Endothelial cell (in vitro differentiated cells): Measurements from ENCODE around the gene IL10RA. TPM values are rescaled to one million over a fixed set of nuclear protein-coding genes. Genes with fewer than 3 reads are reported as not detected.

ENCODE experiments used
- DNase-seq: peaks from one replicate; pipeline ENCODE4 v3.0.0; 2021; ENCODE audit warnings: low spot score
- H3K27ac Mint-ChIP-seq: one replicate; pipeline ENCODE4 v1.8.0; 2021; ENCODE audit warnings: mixed read lengths, inconsistent platforms; ENCODE audit not compliant: unreplicated experiment
- H3K27me3 Mint-ChIP-seq: one replicate; pipeline ENCODE4 v1.8.0; 2021; ENCODE audit warnings: mild to moderate bottlenecking, moderate library complexity, mixed read lengths, inconsistent platforms; ENCODE audit not compliant: unreplicated experiment
- H3K36me3 Mint-ChIP-seq: one replicate; pipeline ENCODE4 v1.8.0; 2021; ENCODE audit warnings: mild to moderate bottlenecking, low read depth, mixed read lengths, inconsistent platforms; ENCODE audit not compliant: unreplicated experiment
- H3K4me1 Mint-ChIP-seq: one replicate; pipeline ENCODE4 v1.8.0; 2021; ENCODE audit warnings: mild to moderate bottlenecking, mixed read lengths, inconsistent platforms; ENCODE audit not compliant: unreplicated experiment
- H3K4me3 Mint-ChIP-seq: one replicate; pipeline ENCODE4 v1.8.0; 2021; ENCODE audit warnings: mild to moderate bottlenecking, mixed read lengths, inconsistent platforms; ENCODE audit not compliant: unreplicated experiment
- H3K9me3 Mint-ChIP-seq: one replicate; pipeline ENCODE4 v1.8.0; 2021; ENCODE audit warnings: mixed read lengths, inconsistent platforms; ENCODE audit not compliant: unreplicated experiment
- total RNA-seq: library from RNA; stranded (reverse); fragmentation: NEBNext Ultra II Directional; extraction: Animal tissue kit (Norgen Biotek cat#: 25700); gene quantifications from one replicate; pipeline ENCODE4 v1.2.1, GENCODE V29; 2021; ENCODE audit not compliant: unreplicated experiment
- TF ChIP-seq, protein P1 (sequence below): fragments of 200-600 bp; sonication (generic); IDR thresholded peaks from one replicate; pipeline ENCODE4 v1.5.0; 2021; ENCODE audit warnings: antibody characterized with exemption; ENCODE audit not compliant: unreplicated experiment

The IL10RA gene
- total RNA-seq, 1 donor from 2014 or later: 0.82 TPM

DNA sequence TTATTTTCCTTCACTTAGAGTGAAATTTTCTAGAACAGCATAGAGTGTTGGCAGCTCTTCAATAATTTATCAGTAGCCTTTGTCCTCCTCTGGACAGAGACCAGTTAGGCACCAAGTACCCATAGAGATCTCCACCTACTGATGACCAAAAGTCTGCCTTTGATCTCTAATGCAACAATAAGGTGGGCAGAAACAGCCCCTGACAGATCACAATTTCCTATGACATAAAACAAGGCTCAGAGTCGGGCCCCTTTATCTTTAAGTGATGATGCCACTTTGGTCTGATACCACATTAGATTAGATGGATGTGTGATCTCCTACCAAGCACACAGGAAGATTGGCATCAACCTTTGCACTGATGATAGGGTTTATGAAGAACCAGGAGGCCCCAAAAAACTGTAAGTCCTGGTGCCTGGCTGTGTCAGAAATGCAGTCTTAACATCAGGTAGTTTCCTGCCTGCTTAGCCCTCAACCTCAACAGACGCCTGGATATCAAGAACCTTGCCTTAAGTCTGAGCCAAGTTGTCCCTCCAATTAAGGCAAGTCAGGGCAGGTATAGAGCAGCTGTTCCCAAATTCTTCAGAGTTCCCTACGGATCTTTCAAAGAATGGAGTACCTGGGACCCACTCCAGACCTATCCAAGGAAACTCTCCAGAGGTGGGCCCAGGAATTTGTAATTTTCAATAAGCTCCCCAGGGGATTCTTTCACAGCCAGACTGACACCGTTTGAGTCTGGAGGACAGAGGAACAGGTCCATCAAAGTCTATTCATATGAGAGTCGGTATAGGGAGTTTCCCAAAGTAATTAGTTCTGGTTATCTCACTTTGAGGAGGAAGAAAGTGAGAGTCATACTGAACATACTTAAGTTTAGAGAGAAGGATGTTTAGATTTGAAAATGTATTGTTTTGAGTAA, 60.1 kb downstream of the IL10RA start:
- no peaks in the 10 kb centered on the region for H3K9me3 Mint-ChIP-seq
- DNase-seq: no peak
- no peaks in the 10 kb centered on the region for H3K36me3 Mint-ChIP-seq
- TF ChIP-seq, protein P1, sequence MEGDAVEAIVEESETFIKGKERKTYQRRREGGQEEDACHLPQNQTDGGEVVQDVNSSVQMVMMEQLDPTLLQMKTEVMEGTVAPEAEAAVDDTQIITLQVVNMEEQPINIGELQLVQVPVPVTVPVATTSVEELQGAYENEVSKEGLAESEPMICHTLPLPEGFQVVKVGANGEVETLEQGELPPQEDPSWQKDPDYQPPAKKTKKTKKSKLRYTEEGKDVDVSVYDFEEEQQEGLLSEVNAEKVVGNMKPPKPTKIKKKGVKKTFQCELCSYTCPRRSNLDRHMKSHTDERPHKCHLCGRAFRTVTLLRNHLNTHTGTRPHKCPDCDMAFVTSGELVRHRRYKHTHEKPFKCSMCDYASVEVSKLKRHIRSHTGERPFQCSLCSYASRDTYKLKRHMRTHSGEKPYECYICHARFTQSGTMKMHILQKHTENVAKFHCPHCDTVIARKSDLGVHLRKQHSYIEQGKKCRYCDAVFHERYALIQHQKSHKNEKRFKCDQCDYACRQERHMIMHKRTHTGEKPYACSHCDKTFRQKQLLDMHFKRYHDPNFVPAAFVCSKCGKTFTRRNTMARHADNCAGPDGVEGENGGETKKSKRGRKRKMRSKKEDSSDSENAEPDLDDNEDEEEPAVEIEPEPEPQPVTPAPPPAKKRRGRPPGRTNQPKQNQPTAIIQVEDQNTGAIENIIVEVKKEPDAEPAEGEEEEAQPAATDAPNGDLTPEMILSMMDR: no peak
- no peak overlapping the region for H3K4me3 Mint-ChIP-seq
- H3K4me1 Mint-ChIP-seq: peaks cover 6% of the 10 kb centered on the region
- no peaks in the 10 kb centered on the region for H3K27me3 Mint-ChIP-seq
- H3K27ac Mint-ChIP-seq: no peak overlapping the region

DNA sequence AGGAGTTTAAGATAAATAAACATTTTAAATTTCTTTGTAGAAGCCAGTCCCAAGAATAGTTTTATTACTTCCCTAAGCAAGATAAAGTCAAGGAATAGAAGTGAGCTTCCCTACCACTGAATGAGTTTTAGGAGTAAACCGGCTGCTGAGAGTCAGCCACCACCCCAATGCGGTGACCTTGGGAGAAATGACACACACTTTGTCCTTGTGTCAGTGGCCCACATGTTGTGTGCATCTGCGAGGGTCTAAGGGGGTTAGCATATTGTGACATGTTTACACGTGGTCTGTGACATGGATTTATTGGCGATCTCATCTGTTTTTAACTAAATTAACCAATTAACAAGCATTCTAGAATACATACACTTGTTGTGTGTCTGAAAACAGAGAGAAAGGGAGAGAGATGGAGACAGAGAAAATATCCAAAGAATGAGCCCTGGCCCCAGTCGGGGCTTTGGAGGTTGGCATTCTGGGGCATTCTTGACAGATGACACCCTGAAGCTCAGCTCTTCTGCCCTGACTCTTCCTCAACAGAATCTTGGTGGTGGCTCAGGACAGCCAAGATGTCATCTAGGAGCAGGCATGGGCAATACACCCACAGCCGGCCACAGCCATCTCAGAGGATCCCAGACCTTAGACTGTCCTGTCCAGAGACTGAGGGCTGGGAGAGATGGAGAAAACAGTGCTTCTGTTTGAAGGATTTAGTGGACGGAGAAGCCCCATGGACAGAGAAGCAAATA, 60.9 kb downstream of the IL10RA start:
- Mint-ChIP-seq H3K36me3 (no peaks in the 10 kb centered on the region), H3K27me3 (peaks cover 1% of the 10 kb centered on the region), H3K4me1 (peaks cover 6% of the 10 kb centered on the region), H3K4me3 (no peak overlapping the region), H3K27ac (no peak overlapping the region), H3K9me3 (no peaks in the 10 kb centered on the region)
- DNase-seq: no peak
- TF ChIP-seq, protein P1: no peak

DNA sequence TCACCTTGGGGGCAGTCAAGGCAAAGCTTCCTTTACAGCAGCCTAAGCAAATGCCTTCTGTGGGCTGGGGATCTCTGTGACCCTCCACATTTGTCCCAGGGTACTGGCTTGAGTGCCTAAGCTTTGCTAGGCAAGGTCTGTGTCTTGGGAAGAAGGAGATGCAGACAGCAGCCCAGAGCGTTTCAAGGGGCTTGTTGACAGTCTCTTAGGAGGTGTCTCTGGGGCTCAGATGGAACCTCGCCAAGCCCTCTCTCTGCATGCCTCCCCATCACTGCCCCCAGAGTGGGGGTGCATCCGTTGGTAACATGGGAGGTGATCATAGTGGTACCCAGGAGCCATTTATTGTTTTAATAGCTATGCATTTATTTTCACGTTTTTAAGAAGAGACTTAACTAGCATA, 61.6 kb downstream of the IL10RA start:
- peaks cover 1% of the 10 kb centered on the region for H3K27me3 Mint-ChIP-seq
- no peak for DNase-seq
- TF ChIP-seq, protein P1: no peak
- no peaks in the 10 kb centered on the region for H3K9me3 Mint-ChIP-seq
- no peak overlapping the region for H3K4me3 Mint-ChIP-seq
- peaks cover 6% of the 10 kb centered on the region for H3K4me1 Mint-ChIP-seq
- H3K27ac Mint-ChIP-seq: no peak overlapping the region
- H3K36me3 Mint-ChIP-seq: no peaks in the 10 kb centered on the region

DNA sequence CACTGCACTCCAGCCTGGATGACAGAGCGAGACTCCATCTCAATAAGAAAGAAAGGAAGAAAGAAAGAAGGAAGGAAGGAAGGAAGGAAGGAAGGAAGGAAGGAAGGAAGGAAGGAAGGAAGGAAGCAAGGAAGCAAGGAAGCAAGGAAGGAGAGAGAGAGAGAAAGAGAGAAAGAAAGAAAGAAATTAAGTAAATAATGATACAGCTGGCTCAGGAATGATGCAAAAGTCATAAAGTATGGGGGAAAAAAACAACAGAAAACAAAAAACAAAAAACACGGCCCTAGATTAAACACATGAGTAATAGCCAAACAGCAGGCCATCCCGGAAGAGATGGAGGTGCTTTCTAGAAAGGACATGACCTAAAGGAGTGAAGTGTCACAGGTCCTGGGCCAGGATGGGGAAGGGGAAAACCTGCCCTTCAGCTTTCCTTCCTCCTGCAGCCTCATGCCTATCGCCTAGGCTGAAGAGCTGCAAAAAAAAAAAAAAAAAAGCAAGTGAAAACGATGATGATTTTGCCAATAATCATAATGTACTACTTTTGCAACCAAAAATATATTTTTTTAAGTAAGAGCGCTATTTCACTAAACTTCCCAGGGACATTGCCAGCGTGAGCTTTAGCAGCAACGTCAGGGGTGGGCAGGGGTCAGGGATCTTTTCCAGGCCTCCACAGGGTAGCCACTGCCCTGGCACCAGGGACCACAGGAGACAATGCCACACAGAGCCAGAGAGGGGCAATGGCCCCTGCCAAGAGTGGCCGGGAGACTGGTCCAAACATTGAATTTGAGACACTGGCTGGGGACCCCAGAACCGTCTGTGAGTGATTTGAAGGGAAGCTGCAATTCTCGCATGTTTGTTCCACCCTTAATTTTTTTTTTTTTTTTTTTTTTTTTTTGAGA, 62.5 kb downstream of the IL10RA start:
- H3K36me3 Mint-ChIP-seq: no peaks in the 10 kb centered on the region
- H3K27ac Mint-ChIP-seq: no peak overlapping the region
- TF ChIP-seq, protein P1: no peak
- no peaks in the 10 kb centered on the region for H3K9me3 Mint-ChIP-seq
- DNase-seq: no peak
- peaks cover 6% of the 10 kb centered on the region for H3K4me1 Mint-ChIP-seq
- H3K4me3 Mint-ChIP-seq: no peak overlapping the region
- H3K27me3 Mint-ChIP-seq: peaks cover 3% of the 10 kb centered on the region
